Erythroblast (primary cell): ENCODE measurements around the gene ACBD7.

Source experiments
- GATA1 ChIP-seq: IDR thresholded peaks from 2 replicates; pipeline ENCODE4 v1.6.1; 2011; ENCODE audit warnings: low read depth, mild to moderate bottlenecking, control low read depth, low read length, moderate library complexity
- POLR2A ChIP-seq: IDR thresholded peaks from 2 replicates; pipeline ENCODE4 v1.6.1; 2011; ENCODE audit warnings: mild to moderate bottlenecking, low read length

GRCh38 chr10:15037691-15038090 lies 50.9 kb downstream of the ACBD7 start:
- no peak for TF ChIP-seq POLR2A
- no peak for TF ChIP-seq GATA1
